LNCaP clone FGC (cell line): ENCODE data around the gene ALOX5AP.

ENCODE experiments used
- DNase-seq: peaks from one replicate; pipeline ENCODE4 v3.0.0-alpha.2; 2011; ENCODE audit warnings: low read depth
- H3K4me3 ChIP-seq: 2 replicates; pipeline ENCODE4 v1.5.1; 2011; ENCODE audit warnings: mild to moderate bottlenecking, low read depth, low read length, control low read depth
- TF ChIP-seq, protein P1 (sequence below): IDR thresholded peaks from 2 replicates; pipeline ENCODE4 v1.5.1; 2012; ENCODE audit warnings: mild to moderate bottlenecking; ENCODE audit not compliant: control insufficient read depth, insufficient read depth; ENCODE audit errors: extremely low read depth

ALOX5AP gene

DNA sequence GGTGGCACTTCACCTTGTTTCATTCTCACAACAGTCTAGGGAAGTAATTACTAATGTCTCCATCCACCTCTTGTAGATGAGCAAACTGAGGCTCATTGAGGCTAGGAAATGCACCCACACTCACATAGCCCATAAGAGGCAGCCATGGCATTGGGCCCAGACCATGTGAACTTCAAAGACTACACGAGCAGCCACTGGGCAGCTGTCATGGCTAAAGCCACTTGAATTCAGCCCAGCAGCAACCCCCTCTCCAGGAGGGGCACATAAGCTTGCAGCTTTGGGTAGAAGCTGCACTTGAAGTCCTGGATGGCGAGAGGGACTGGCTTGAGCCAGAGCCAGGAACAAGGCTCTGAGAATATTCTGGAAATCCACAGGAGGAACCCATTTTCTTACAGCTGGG is 13.4 kb downstream of the ALOX5AP start:
- TF ChIP-seq, protein P1, sequence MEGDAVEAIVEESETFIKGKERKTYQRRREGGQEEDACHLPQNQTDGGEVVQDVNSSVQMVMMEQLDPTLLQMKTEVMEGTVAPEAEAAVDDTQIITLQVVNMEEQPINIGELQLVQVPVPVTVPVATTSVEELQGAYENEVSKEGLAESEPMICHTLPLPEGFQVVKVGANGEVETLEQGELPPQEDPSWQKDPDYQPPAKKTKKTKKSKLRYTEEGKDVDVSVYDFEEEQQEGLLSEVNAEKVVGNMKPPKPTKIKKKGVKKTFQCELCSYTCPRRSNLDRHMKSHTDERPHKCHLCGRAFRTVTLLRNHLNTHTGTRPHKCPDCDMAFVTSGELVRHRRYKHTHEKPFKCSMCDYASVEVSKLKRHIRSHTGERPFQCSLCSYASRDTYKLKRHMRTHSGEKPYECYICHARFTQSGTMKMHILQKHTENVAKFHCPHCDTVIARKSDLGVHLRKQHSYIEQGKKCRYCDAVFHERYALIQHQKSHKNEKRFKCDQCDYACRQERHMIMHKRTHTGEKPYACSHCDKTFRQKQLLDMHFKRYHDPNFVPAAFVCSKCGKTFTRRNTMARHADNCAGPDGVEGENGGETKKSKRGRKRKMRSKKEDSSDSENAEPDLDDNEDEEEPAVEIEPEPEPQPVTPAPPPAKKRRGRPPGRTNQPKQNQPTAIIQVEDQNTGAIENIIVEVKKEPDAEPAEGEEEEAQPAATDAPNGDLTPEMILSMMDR, result no peak
- no peak overlapping the region for H3K4me3 ChIP-seq
- DNase-seq, result no peak

DNA sequence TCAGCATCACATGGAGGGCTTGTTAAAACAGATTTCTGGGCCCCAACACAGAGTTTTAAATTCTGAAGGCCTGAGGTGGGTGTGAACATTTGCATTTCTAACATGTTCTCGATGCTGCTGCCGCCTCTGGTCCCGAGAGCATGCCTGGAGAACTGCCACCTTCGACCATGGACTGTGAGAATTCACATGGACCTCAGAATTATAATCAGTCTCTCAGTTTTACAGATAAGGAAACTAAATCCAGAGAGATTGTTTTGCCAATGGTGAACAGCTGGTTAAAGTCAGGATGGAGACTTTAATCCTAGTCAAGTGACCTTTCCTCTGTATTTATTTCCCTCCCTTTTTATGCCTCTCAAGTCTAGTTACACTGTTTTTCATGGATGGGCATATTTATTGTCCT is 14.7 kb downstream of the ALOX5AP start:
- no peak overlapping the region for H3K4me3 ChIP-seq
- TF ChIP-seq, protein P1, result no peak
- no peak for DNase-seq

GRCh38 chr13:30751183-30751933 is 16.0 kb downstream of the ALOX5AP start:
- DNase-seq, result no peak
- TF ChIP-seq, protein P1, result no peak
- no peak overlapping the region for H3K4me3 ChIP-seq

GRCh38 chr13:30752201-30752797 is 17.0 kb downstream of the ALOX5AP start:
- H3K4me3 ChIP-seq, result no peak overlapping the region
- TF ChIP-seq, protein P1, result no peak
- DNase-seq, result no peak

DNA sequence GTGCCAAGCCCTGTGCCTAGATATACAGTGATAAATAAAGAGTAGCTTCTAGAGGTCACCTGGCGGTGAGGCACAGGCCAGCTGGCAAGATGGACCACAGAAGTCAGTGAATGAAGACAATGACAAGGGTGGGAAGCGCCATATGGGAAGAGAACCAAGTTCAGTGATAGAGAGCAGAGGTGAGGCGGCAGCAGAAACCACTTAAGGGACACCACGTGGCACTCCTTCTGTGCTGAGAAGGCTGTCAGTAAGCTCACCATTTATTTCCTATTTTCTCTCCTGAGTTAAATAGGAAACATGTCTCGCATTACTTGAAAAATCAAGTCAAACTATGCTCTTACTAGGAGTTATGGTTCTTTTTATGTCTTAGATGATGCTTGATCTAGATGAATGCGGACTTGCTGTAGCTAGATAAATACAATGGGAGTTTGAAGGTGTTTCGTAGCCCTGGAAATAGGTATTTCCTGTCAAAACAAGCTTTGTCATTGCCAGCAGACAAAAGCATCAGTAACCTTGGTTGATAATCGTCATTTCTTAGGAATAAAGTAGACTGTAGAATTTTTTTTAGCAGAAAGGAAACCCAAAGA is 17.8 kb downstream of the ALOX5AP start:
- TF ChIP-seq, protein P1, result no peak
- DNase-seq, result no peak
- H3K4me3 ChIP-seq, result no peak overlapping the region

DNA sequence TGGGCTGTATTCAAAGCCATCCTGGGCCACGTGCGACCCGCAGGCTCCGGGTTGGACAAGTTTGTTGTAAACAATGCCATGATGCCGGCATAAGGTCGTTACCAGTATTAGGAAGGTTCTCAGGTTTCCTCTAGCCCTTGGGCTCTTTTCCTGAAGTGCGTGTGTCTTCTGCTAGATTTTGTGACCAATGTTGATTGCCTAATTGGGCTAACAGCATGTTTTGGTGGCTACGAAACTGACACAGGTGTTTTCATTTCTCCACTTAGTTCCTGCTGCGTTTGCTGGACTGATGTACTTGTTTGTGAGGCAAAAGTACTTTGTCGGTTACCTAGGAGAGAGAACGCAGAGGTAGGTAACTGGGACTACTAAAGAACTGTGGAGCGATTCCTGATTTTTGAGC is 20.3 kb downstream of the ALOX5AP start:
- no peak overlapping the region for H3K4me3 ChIP-seq
- TF ChIP-seq, protein P1, result no peak
- DNase-seq, result no peak
